ENCODE results near the gene GNGT1. TPM values are rescaled to one million over a fixed set of nuclear protein-coding genes. Genes with fewer than 3 reads are reported as not detected.
A peak's percentile ranks its signal among the peaks of the same experiment; 100 is the strongest.

GNGT1 gene
- total RNA-seq (2021) (not detected in 2 replicates), Bru-seq, nascent RNA (percentile 13 among the genes with signal in this experiment), BruChase-seq, experiment 1, labeled RNA remaining after a 2-hour chase (percentile 24 among the genes with signal in this experiment), BruChase-seq, experiment 2, labeled RNA remaining after a 6-hour chase (percentile 16 among the genes with signal in this experiment)
- long read RNA-seq, partial matches to known transcripts: 0 of 1 reads
- long read RNA-seq, other reads (novel, unspliced or antisense): 1 of 1 reads

GRCh38 chr7:93906267-93906666 is at the start of gene GNGT1:
TSS of gene GNGT1 (plus strand) at chr7:93906567. CDS start at chr7:93906747, 180 bp downstream.
- BruUV-seq (replicated peaks): no TSS peak
- no peak within 1 kb of the TSS for H3K4me3 ChIP-seq (ENCODE audit: low read depth, low read length, poor library complexity, severe bottlenecking)
- intact Hi-C loops (cut with micrococcal nuclease; ENCODE audit: unreplicated experiment): loop anchor here (10.0 kb wide), 1 partner anchor 489 kb away; the partner anchor contains the start of gene COL1A2

DNA sequence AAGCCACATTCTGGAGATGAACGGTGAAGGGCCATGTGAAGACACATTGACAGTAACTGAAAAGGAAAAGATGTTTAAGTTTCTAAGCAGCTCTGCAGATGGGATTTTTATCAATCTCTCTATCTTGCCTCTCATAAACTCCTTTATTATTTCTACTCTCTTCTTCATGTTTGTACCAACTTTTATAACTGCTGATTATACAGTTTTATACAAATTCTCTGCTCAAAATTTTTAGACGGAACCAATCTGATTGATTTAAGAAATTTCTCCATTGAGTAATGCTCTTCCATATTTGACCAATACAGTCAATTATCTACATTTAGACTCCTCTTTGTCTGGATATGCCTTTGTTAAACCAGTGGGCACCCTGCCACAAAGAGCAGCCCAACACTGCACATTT is 47.5 kb upstream of the GNGT1 start:
- POLR2A ChIA-PET (ENCODE audit: low non-redundant PET): no interaction called here
- intact Hi-C loops (cut with micrococcal nuclease; ENCODE audit: unreplicated experiment): no loop called here
- Histone ChIP-seq H3K27me3 (replicated peaks; ENCODE audit: insufficient read depth, low read depth, low read length, poor library complexity) (no peaks in the 10 kb centered on the region), H3K27ac (ENCODE audit: low read depth, low read length, poor library complexity, severe bottlenecking) (no peak overlapping the region), H3K9me3 (ENCODE audit: low read depth, low read length, poor library complexity, severe bottlenecking) (no peaks in the 10 kb centered on the region), H3K4me3 (ENCODE audit: low read depth, low read length, poor library complexity, severe bottlenecking) (no peak overlapping the region), H3K36me3 (ENCODE audit: insufficient read depth, low read length, poor library complexity, severe bottlenecking) (no peaks in the 10 kb centered on the region), H3K4me1 (ENCODE audit: insufficient read depth, low read length, poor library complexity, severe bottlenecking) (peaks cover 9% of the 10 kb centered on the region)
- CTCF ChIA-PET: no interaction called here
- DNase-seq (ENCODE audit: low spot score): no peak
- no TSS peak for BruUV-seq (replicated peaks)
- no peak for TF ChIP-seq EZH2 (IDR thresholded peaks at IDR 0.05; ENCODE audit: borderline replicate concordance, low read depth, low read length, poor library complexity, severe bottlenecking)
- TF ChIP-seq CTCF (conservative IDR thresholded peaks at IDR 0.05; ENCODE audit: low read depth, low read length): no peak

More at GRCh38 chr7:93906267-93906666, at the start of gene GNGT1:
- Histone ChIP-seq H3K36me3 (ENCODE audit: insufficient read depth, low read length, poor library complexity, severe bottlenecking) (no peaks in the 10 kb centered on the region), H3K27ac (ENCODE audit: low read depth, low read length, poor library complexity, severe bottlenecking) (no peak within 1 kb of the TSS), H3K9me3 (ENCODE audit: low read depth, low read length, poor library complexity, severe bottlenecking) (no peaks in the 10 kb centered on the region), H3K4me1 (ENCODE audit: insufficient read depth, low read length, poor library complexity, severe bottlenecking) (peaks cover 10% of the 10 kb centered on the region), H3K27me3 (replicated peaks; ENCODE audit: insufficient read depth, low read depth, low read length, poor library complexity) (no peaks in the 10 kb centered on the region)
- ChIA-PET CTCF (no interaction called here), POLR2A (ENCODE audit: low non-redundant PET) (no interaction called here)
- DNase-seq (ENCODE audit: low spot score): no peak
- TF ChIP-seq CTCF (conservative IDR thresholded peaks at IDR 0.05; ENCODE audit: low read depth, low read length): no peak
- no peak for TF ChIP-seq EZH2 (IDR thresholded peaks at IDR 0.05; ENCODE audit: borderline replicate concordance, low read depth, low read length, poor library complexity, severe bottlenecking)

GRCh38 chr7:93860261-93860660 is 46.1 kb upstream of the GNGT1 start:
- BruUV-seq (replicated peaks): no TSS peak
- Histone ChIP-seq H3K4me3 (ENCODE audit: low read depth, low read length, poor library complexity, severe bottlenecking) (no peak overlapping the region), H3K27me3 (replicated peaks; ENCODE audit: insufficient read depth, low read depth, low read length, poor library complexity) (no peaks in the 10 kb centered on the region), H3K27ac (ENCODE audit: low read depth, low read length, poor library complexity, severe bottlenecking) (no peak overlapping the region), H3K36me3 (ENCODE audit: insufficient read depth, low read length, poor library complexity, severe bottlenecking) (no peaks in the 10 kb centered on the region), H3K9me3 (ENCODE audit: low read depth, low read length, poor library complexity, severe bottlenecking) (no peaks in the 10 kb centered on the region), H3K4me1 (ENCODE audit: insufficient read depth, low read length, poor library complexity, severe bottlenecking) (peaks cover 9% of the 10 kb centered on the region)
- POLR2A ChIA-PET (ENCODE audit: low non-redundant PET): no interaction called here
- intact Hi-C loops (cut with micrococcal nuclease; ENCODE audit: unreplicated experiment): no loop called here
- no peak for DNase-seq (ENCODE audit: low spot score)
- TF ChIP-seq EZH2 (IDR thresholded peaks at IDR 0.05; ENCODE audit: borderline replicate concordance, low read depth, low read length, poor library complexity, severe bottlenecking): no peak
- no peak for TF ChIP-seq CTCF (conservative IDR thresholded peaks at IDR 0.05; ENCODE audit: low read depth, low read length)
- CTCF ChIA-PET: no interaction called here

All from A673 (cell line).